ENCODE measurements around the gene PTPRN2.
"Not testable (repeated sequence)": the region's sequence is repeated elsewhere in the genome, so short reads cannot be mapped to it uniquely, and the experiment has no call there.

Gene PTPRN2

DNA sequence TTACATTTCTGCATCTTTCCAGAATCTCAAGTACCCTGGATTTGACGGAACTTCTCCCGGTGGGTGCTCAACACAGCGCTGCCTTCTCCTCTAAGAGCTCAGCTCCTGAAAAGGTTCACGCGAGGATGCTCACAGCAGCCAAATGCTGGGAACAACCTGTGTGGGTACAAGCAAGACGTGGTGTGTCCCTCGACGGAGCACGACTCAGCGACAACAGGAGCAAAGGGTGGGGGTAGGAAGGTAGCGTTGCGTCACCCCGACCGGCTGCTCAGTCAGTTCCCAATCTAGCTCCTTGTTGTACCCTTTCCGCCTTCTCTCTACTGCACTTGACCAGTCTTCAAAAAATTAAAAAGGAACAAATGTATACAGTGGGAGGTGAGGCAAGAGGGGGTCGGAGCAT lies 117.3 kb downstream of the PTPRN2 start:
- no peak for DNase-seq (ENCODE audit: low read depth in 1 of 2, low spot score in 1 of 2)

GRCh38 chr7:158469396-158470051 lies 118.1 kb downstream of the PTPRN2 start:
- no peak for DNase-seq (ENCODE audit: low read depth in 1 of 2, low spot score in 1 of 2)

DNA sequence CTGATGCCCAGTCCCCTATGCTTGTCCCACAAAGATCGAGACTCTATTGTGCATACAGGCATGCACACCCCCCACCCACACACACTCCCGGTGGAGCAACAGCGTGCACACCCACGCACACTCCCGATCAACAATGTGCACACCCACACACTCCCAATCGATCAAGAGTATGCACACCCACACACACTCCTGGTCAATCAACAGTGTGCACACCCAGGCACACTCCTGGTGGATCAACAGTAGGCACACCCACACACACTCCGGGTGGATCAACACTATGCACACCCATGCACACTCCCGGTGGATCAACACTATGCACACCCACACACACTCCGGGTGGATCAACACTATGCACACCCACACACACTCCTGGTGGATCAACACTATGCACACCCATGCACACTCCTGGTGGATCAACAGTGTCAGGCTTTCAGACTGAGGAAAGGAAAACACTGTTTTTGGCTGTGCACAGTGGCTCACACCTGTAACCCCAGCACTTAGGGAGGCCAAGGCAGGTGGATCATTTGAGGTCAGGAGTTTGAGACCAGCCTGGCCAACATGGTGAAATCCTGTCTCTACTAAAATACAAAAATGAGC lies 118.8 kb downstream of the PTPRN2 start:
- no peak for DNase-seq (ENCODE audit: low read depth in 1 of 2, low spot score in 1 of 2)

DNA sequence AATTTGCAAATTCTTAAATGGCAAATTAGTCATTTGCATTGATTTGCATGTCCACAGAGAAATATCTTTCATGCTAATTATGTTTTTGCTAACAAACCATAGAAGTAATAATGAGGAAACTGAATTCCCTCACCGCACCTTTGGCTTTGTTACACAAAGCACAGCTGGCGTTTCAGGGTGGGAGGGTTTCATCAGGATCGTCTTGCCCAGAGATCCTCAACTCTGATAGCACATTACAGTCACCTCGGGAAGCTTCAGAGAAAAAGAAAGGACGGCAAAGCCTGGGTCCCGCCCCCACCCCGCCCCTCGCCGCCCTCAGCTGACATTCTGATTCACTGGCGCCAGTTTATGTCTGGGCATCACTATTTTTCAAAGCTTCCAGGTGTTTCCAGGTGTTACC lies 119.4 kb downstream of the PTPRN2 start:
- no peak for DNase-seq (ENCODE audit: low read depth in 1 of 2, low spot score in 1 of 2)

DNA sequence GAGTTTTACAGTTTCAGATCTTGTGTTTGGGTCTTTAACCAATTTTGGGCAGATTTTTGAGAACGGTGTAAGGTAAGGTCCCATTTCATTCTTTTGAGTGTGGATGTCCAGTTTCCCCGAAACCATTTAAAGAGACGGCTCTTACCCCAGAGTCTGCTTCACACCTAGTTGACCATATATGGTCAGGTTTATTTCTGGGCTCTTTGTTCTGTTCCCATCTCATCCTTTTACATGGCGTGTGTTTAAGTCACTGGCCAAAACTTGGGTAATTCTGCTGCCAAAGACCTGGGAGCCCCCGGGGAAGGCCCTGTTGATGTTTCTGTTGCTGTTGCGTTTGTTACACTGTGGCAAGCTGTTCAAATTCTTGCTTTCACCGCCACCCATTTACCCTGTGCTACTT lies 120.1 kb downstream of the PTPRN2 start:
- no peak for DNase-seq (ENCODE audit: low read depth in 1 of 2, low spot score in 1 of 2)

DNA sequence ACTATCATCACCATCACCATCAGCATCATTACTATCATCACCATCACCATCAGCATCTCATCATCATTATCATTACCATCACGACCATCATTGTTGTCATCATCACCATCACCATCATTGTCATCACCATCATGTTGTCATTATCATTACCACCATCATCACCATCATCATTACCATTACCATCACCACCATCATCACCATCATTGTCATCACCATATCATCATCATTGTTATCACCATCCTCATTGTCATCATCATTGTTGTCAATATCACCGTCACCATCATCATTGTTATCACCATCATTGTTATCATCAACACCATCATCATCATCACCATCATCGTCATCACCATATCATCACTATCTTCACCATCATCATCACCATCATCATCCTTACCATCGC lies 124.3 kb downstream of the PTPRN2 start:
- DNase-seq (ENCODE audit: low read depth in 1 of 2, low spot score in 1 of 2): no peak

DNA sequence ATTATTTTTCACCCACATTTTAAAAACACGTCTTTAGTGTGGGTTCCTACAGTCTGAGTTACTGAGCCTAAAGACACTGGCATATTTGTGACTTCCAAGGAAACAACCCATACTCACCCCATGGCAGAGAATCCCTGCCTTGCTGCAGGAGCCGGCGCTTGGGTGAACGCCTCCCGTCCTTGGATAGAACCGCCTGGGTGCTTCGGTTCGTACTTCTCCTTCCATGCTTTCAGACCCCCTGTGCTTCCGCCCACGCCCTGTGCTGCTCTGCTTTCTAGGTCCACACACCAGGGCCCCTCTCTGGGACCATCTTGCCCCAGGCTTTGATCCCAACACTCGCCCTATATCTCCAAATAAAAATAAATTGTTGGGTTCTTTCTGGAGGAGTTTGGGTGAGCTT lies 125.8 kb downstream of the PTPRN2 start:
- no peak for DNase-seq (ENCODE audit: low read depth in 1 of 2, low spot score in 1 of 2)

- no peak for DNase-seq (ENCODE audit: low read depth in 1 of 2, low spot score in 1 of 2)
Measured at GRCh38 chr7:158460665-158461064, 127.0 kb downstream of the PTPRN2 start.

GRCh38 chr7:158458716-158459282 lies 128.8 kb downstream of the PTPRN2 start:
- no peak for DNase-seq (ENCODE audit: low read depth in 1 of 2, low spot score in 1 of 2)

DNA sequence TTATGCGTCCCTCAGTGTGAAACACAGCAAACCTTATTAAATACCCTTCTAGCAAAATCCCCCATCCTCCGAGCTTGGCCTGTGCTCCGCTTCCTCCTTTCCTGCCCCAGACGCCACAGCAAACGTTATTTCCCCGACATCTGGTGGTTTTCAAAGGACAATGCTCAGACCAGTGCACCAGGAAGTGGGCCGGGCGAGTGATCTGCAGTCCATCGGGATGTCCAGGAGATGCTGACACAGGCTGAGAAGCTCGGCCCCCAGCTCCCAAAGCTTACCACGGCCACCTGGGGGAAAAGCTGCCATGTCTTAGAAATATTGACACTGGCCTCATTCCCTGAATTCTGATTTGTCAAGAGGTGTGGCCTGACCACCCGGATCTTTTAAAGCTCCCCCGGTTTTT lies 129.5 kb downstream of the PTPRN2 start:
- DNase-seq (ENCODE audit: low read depth in 1 of 2, low spot score in 1 of 2): no peak

DNA sequence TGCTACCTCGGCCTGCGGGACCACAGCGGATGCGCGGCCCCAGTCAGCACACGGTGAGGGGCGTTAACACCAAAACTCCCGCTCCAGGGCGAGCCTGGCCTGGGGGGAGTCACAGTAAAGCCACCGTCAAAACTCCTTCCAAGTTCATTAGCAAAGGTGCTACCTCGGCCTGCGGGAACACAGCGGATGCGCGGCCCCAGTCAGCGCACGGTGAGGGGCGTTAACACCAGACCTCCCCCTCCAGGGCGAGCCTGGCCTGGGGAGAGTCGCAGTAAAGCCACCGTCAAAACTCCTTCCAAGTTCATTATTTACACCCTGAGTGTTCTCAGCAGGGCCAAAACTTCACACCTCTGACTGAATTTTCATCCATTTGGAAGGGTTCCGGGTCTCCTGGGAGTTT lies 130.0 kb downstream of the PTPRN2 start:
- not testable (repeated sequence) for DNase-seq (ENCODE audit: low read depth in 1 of 2, low spot score in 1 of 2)

GRCh38 chr7:158454631-158455030 lies 133.0 kb downstream of the PTPRN2 start:
- DNase-seq (ENCODE audit: low read depth in 1 of 2, low spot score in 1 of 2): no peak

DNA sequence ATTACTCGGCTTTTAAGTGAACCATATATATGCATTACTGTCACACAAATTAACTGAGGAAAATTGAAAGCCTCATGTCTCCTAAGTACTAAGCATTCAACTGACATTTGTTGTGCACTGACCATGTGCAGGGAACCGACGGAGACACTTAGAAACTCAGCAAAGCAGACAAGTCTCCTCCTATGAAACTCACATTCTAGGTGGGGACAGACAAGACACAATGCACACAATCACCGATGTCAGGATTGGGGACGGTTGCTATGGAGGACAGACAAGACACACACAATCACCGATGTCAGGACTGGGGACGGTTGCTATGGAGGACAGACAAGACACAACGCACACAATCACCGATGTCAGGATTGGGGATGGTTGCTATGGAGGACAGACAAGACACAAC lies 134.0 kb downstream of the PTPRN2 start:
- DNase-seq (ENCODE audit: low read depth in 1 of 2, low spot score in 1 of 2): no peak

- DNase-seq (ENCODE audit: low read depth in 1 of 2, low spot score in 1 of 2): no peak
Measured at GRCh38 chr7:158452331-158452730, 135.3 kb downstream of the PTPRN2 start.

DNA sequence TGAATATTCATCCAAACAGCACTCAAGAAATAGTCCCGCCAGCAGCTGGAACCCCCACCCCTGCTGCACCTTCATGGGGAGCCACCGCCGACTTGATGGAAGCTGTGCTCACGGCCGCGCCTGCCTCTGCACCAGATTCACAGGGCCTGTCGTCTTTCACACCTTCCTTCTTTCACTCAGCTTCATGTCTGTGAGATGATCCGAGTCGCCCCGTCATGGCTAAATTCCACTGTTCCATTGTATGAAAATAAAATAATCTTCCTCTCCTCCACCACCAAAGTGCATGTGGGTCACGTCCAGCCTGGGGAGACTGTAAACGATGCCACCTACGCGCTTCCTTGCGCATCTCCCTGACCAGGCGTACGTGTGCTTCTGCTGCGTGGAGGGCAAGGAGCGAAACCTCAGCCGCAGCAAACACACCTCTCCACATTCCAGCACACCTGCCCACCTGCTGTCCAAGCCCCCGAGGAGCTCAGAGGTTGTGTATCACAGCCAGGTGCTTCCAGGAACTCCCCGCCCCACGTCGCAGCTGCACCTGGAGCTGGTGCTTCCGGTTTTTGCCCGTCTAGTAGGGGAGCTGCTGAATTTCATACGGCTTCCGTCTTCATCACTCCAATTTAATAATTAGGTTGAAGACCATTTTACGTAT lies 137.0 kb downstream of the PTPRN2 start:
- DNase-seq (ENCODE audit: low read depth in 1 of 2, low spot score in 1 of 2): no peak

- DNase-seq (ENCODE audit: low read depth in 1 of 2, low spot score in 1 of 2): no peak
Measured at GRCh38 chr7:158449942-158450341, 137.7 kb downstream of the PTPRN2 start.

- no peak for DNase-seq (ENCODE audit: low read depth in 1 of 2, low spot score in 1 of 2)
Measured at GRCh38 chr7:158449266-158449665, 138.4 kb downstream of the PTPRN2 start.

DNA sequence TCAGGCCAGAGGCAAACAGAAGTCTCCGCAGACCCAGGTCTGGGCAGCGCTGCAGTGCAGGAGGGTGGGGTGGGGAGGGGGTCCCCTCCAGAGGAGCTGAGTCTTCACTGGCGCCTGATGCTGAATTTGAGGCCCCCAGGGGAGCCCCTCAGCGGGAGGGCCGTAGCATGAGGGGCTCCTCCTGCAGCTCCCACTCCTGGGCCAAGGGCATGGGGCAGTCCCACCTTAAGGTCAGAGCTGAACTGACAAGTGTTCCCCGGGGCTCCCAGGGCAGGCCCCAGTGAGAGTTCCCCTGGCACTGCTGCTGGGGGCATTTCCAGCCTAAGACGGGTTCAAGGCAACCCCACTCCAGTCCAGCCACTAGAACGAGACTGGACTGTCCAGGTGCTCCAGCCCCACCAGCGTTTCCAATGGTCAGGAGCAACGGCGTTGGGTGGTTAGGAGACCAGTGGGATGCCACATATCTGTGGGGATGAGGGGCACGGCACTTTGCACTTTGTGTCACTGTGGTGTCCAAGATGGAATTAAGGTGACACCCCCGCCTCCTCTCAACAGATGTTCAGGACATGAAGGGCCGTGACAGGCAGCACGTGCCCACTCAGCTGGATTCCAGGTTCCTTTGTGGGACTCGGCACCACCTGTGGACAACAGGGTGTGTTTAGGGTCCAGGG lies 139.1 kb downstream of the PTPRN2 start:
- no peak for DNase-seq (ENCODE audit: low read depth in 1 of 2, low spot score in 1 of 2)

- DNase-seq (ENCODE audit: low read depth in 1 of 2, low spot score in 1 of 2): no peak
Measured at GRCh38 chr7:158447506-158448171, 140.0 kb downstream of the PTPRN2 start.

DNA sequence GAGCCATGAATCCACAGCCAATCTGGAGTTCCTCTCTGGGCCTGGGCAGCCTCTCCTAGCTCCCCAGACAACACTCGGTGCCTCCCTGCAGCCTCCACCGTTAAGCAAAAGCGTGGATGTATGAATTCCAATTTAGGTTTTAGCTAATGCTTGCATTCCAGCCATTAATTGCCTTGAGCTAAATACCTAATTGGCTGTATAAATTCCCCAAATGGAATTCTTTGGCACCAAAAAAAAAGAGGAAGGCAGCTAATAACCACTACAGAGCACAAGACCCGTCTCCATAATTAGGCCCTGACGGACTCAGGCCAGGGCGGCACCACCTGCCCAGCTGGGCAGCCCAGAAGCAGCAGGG lies 140.5 kb downstream of the PTPRN2 start:
- no peak for DNase-seq (ENCODE audit: low read depth in 1 of 2, low spot score in 1 of 2)

- DNase-seq (ENCODE audit: low read depth in 1 of 2, low spot score in 1 of 2): no peak
Measured at GRCh38 chr7:158446706-158447105, 140.9 kb downstream of the PTPRN2 start.
